ENCODE results near the gene LTF. TPM values are rescaled to one million over a fixed set of nuclear protein-coding genes. Genes with fewer than 3 reads are reported as not detected.

Gene LTF
- total RNA-seq, 2 donors from 2014 or later: 8.8 to 8.9 TPM

GRCh38 chr3:46506526-46506925, 41.8 kb upstream of the LTF start:
- 78 to 84% methylated on average over 3 of the region's 3 CpGs for WGBS, 2 donors
- intact Hi-C loops (cut with DNase I): no loop called here
- no peaks in the 10 kb centered on the region for H3K27me3 ChIP-seq
- ATAC-seq (no peak), DNase-seq (no peak)
- H3K36me3 ChIP-seq (replicated peaks in 1 of 2; ENCODE audit: insufficient read depth in 1 of 2, low read depth in 2 of 2): no peaks in the 10 kb centered on the region
- H3K9me3 ChIP-seq: no peaks in the 10 kb centered on the region
- no peak for TF ChIP-seq POLR2A (IDR thresholded peaks at IDR 0.05)
- no peak for TF ChIP-seq CTCF (IDR thresholded peaks at IDR 0.05)
- no peak overlapping the region for H3K27ac ChIP-seq
- no peaks in the 10 kb centered on the region for H3K4me1 ChIP-seq
- no peak overlapping the region for H3K4me3 ChIP-seq

GRCh38 chr3:46505953-46506352, 41.2 kb upstream of the LTF start:
- no peak for TF ChIP-seq CTCF (IDR thresholded peaks at IDR 0.05)
- TF ChIP-seq POLR2A (IDR thresholded peaks at IDR 0.05): no peak
- intact Hi-C loops (cut with DNase I): no loop called here
- 85% methylated on average over 8 to 10 of the region's 10 CpGs for WGBS, 2 donors
- Histone ChIP-seq H3K4me3 (no peak overlapping the region), H3K27ac (no peak overlapping the region), H3K27me3 (no peaks in the 10 kb centered on the region), H3K36me3 (replicated peaks in 1 of 2; ENCODE audit: insufficient read depth in 1 of 2, low read depth in 2 of 2) (no peaks in the 10 kb centered on the region), H3K4me1 (no peaks in the 10 kb centered on the region), H3K9me3 (no peaks in the 10 kb centered on the region)
- no peak for DNase-seq
- no peak for ATAC-seq

- intact Hi-C loops (cut with DNase I): no loop called here
- H3K27me3 ChIP-seq: no peaks in the 10 kb centered on the region
- no peak for DNase-seq
- no peaks in the 10 kb centered on the region for H3K9me3 ChIP-seq
- no peaks in the 10 kb centered on the region for H3K4me1 ChIP-seq
- no peak for TF ChIP-seq POLR2A (IDR thresholded peaks at IDR 0.05)
- no peak for TF ChIP-seq CTCF (IDR thresholded peaks at IDR 0.05)
- 72 to 76% methylated on average over 5 of the region's 5 CpGs for WGBS, 2 donors
- ATAC-seq: no peak
- no peak overlapping the region for H3K4me3 ChIP-seq
- no peaks in the 10 kb centered on the region for H3K36me3 ChIP-seq (replicated peaks in 1 of 2; ENCODE audit: insufficient read depth in 1 of 2, low read depth in 2 of 2)
- H3K27ac ChIP-seq: no peak overlapping the region
Observed at GRCh38 chr3:46504789-46505188, 40.1 kb upstream of the LTF start.

- Histone ChIP-seq H3K4me3 (no peak overlapping the region), H3K27ac (no peak overlapping the region), H3K9me3 (no peaks in the 10 kb centered on the region), H3K4me1 (no peaks in the 10 kb centered on the region), H3K27me3 (no peaks in the 10 kb centered on the region), H3K36me3 (replicated peaks in 1 of 2; ENCODE audit: insufficient read depth in 1 of 2, low read depth in 2 of 2) (no peaks in the 10 kb centered on the region)
- DNase-seq (no peak), ATAC-seq (no peak)
- TF ChIP-seq CTCF (IDR thresholded peaks at IDR 0.05): no peak
- no peak for TF ChIP-seq POLR2A (IDR thresholded peaks at IDR 0.05)
- 64 to 73% methylated on average over 7 of the region's 7 CpGs for WGBS, 2 donors
- intact Hi-C loops (cut with DNase I): no loop called here
Observed at GRCh38 chr3:46503200-46503874, 38.6 kb upstream of the LTF start.

GRCh38 chr3:46501702-46502101, 37.0 kb upstream of the LTF start:
- Histone ChIP-seq H3K36me3 (replicated peaks in 1 of 2; ENCODE audit: insufficient read depth in 1 of 2, low read depth in 2 of 2) (no peaks in the 10 kb centered on the region), H3K27ac (no peak overlapping the region), H3K4me3 (no peak overlapping the region), H3K4me1 (no peaks in the 10 kb centered on the region), H3K9me3 (no peaks in the 10 kb centered on the region), H3K27me3 (no peaks in the 10 kb centered on the region)
- intact Hi-C loops (cut with DNase I): no loop called here
- ATAC-seq (no peak), DNase-seq (no peak)
- WGBS, 2 donors: 73 to 76% methylated on average over 4 of the region's 4 CpGs
- TF ChIP-seq CTCF (IDR thresholded peaks at IDR 0.05): no peak
